PC-3 (cell line): ENCODE results near the gene LOXL4. TPM values are rescaled to one million over a fixed set of nuclear protein-coding genes. Genes with fewer than 3 reads are reported as not detected.
"Not testable (repeated sequence)": the region's sequence is repeated elsewhere in the genome, so short reads cannot be mapped to it uniquely, and the experiment has no call there.

ENCODE experiments used
- ATAC-seq: fragments of 200-7000 bp; cut with Tn5 transposase; 2 replicates; pipeline ENCODE4 v1.9.1; 2020; ENCODE audit warnings: mild to moderate bottlenecking, moderate library complexity
- BruUV-seq: library from RNA; stranded (reverse); fragments of 400-500 nt; replicated peaks from 2 replicates; lab custom pipeline; 2021; lab: Mats Ljungman, UMichigan
- CTCF ChIA-PET: fragments of 300-600 bp; sonication (Branson Sonifier 250); formaldehyde crosslinking; loops from one replicate; lab custom pipeline; 2022; ENCODE audit warnings: antibody characterized with exemption; lab: Charles Lee
- POLR2A ChIA-PET: fragments of 300-600 bp; sonication (Branson Sonifier 250); formaldehyde crosslinking; loops from one replicate; lab custom pipeline; 2022; ENCODE audit warnings: antibody characterized with exemption; ENCODE audit not compliant: unreplicated experiment; lab: Charles Lee
- DNase-seq: peaks from one replicate; pipeline ENCODE4 v3.0.0-alpha.2; 2015
- H2AFZ ChIP-seq: fragments of 300-600 bp; sonication (generic); 2 replicates; pipeline ENCODE4 v1.6.0; 2016; ENCODE audit warnings: antibody characterized with exemption, low read length
- H3F3A ChIP-seq: fragments of 300-600 bp; sonication (generic); one replicate; pipeline ENCODE4 v1.6.0; 2017; ENCODE audit warnings: antibody characterized with exemption, low read length, control low read depth, mild to moderate bottlenecking; ENCODE audit not compliant: unreplicated experiment
- H3K27ac ChIP-seq: fragments of 300-600 bp; sonication (generic); 2 replicates; pipeline ENCODE4 v1.5.1; 2016; ENCODE audit warnings: mild to moderate bottlenecking, low read length
- H3K27me3 ChIP-seq: fragments of 300-600 bp; sonication (generic); 2 replicates; pipeline ENCODE4 v1.6.1; 2016; ENCODE audit warnings: low read length, mixed read lengths
- H3K36me3 ChIP-seq: fragments of 300-600 bp; sonication (generic); 2 replicates; pipeline ENCODE4 v1.6.1; 2016; ENCODE audit warnings: low read depth, mixed run types, low read length, mixed read lengths
- H3K4me1 ChIP-seq: fragments of 300-600 bp; sonication (generic); 2 replicates; pipeline ENCODE4 v1.5.1; 2016; ENCODE audit warnings: low read length; ENCODE audit not compliant: insufficient read depth
- H3K4me2 ChIP-seq: fragments of 300-600 bp; sonication (generic); 2 replicates; pipeline ENCODE4 v1.6.0; 2016; ENCODE audit warnings: low read length
- H3K4me3 ChIP-seq: fragments of 300-600 bp; sonication (generic); 2 replicates; pipeline ENCODE4 v1.5.1; 2016; ENCODE audit warnings: mild to moderate bottlenecking, low read length, mixed read lengths
- H3K79me2 ChIP-seq: fragments of 300-600 bp; sonication (generic); 2 replicates; pipeline ENCODE4 v1.6.1; 2017; ENCODE audit warnings: low read length, mixed read lengths
- H3K9ac ChIP-seq: fragments of 300-600 bp; sonication (generic); 2 replicates; pipeline ENCODE4 v1.6.0; 2016; ENCODE audit warnings: mild to moderate bottlenecking, low read length
- H3K9me2 ChIP-seq: fragments of 300-600 bp; sonication (generic); replicated peaks from 2 replicates; pipeline ENCODE4 v1.6.1; 2016; ENCODE audit warnings: mixed run types, low read length, mixed read lengths
- H3K9me3 ChIP-seq: fragments of 300-600 bp; sonication (generic); 2 replicates; pipeline ENCODE4 v1.6.1; 2016; ENCODE audit warnings: low read length, mixed read lengths
- H4K20me1 ChIP-seq: fragments of 300-600 bp; sonication (generic); 2 replicates; pipeline ENCODE4 v1.6.1; 2016; ENCODE audit warnings: low read length, mixed read lengths
- EZH2 ChIP-seq: fragments of 300-600 bp; sonication (generic); IDR thresholded peaks from one replicate; pipeline ENCODE4 v1.6.1; 2017; ENCODE audit warnings: antibody characterized with exemption, mild to moderate bottlenecking, low read length; ENCODE audit not compliant: unreplicated experiment
- EZH2phosphoT487 ChIP-seq: fragments of 300-600 bp; sonication (generic); IDR thresholded peaks from 2 replicates; pipeline ENCODE4 v1.6.1; 2018; ENCODE audit warnings: mild to moderate bottlenecking, antibody characterized with exemption, low read length, borderline replicate concordance
- intact Hi-C: fragments of 100-400 bp; cut with micrococcal nuclease; formaldehyde crosslinking; loops from 2 replicates; pipeline ENCODE4 v1.9.0; 2023
- total RNA-seq: library from RNA; depleted of rRNA; stranded (reverse); fragments of >200 nt; gene quantifications from 2 replicates; pipeline ENCODE4 v1.2.3, GENCODE V29; 2014
- TF ChIP-seq, protein P1 (sequence below): fragments of 300-600 bp; sonication (generic); conservative IDR thresholded peaks from 2 replicates; pipeline ENCODE4 v1.5.1; 2017; ENCODE audit warnings: antibody characterized with exemption, low read depth, mild to moderate bottlenecking, low read length

Gene LOXL4
- total RNA-seq, 1 experiment from 2014 or later: 8.2 TPM

DNA sequence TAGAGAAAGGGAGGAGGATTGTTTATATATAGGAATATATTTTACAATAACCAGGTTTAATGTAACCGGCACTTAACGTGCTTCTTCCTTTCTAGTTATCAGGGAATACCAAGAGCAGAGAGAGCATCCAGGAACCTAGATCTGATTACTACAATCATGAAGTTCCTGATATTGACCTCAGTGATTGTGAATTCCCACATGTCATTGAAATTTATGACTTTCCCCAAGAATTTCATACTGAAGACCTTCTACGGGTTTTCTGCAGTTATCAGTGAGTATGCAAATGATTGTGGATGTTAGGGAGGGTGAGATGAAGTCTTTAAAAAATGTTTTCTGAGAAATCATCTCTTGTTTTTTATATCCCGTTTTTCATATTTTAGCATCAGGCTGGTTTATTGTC is 36.6 kb downstream of the LOXL4 start:
- no peak for TF ChIP-seq EZH2
- DNase-seq: no peak
- no peaks in the 10 kb centered on the region for H3K27me3 ChIP-seq
- H4K20me1 ChIP-seq: no peaks in the 10 kb centered on the region
- ChIA-PET CTCF (no interaction called here), POLR2A (no interaction called here)
- intact Hi-C loops: no loop called here
- no peak overlapping the region for H2AFZ ChIP-seq
- H3K4me3 ChIP-seq: no peak overlapping the region
- H3K36me3 ChIP-seq: no peaks in the 10 kb centered on the region
- no peak overlapping the region for H3K4me2 ChIP-seq
- no peaks in the 10 kb centered on the region for H3K9me2 ChIP-seq
- H3K4me1 ChIP-seq: no peaks in the 10 kb centered on the region
- H3K9me3 ChIP-seq: no peaks in the 10 kb centered on the region
- ATAC-seq: no peak
- no peak overlapping the region for H3K9ac ChIP-seq
- H3K79me2 ChIP-seq: no peaks in the 10 kb centered on the region
- no peaks in the 10 kb centered on the region for H3F3A ChIP-seq
- BruUV-seq: no TSS peak
- no peak overlapping the region for H3K27ac ChIP-seq

DNA sequence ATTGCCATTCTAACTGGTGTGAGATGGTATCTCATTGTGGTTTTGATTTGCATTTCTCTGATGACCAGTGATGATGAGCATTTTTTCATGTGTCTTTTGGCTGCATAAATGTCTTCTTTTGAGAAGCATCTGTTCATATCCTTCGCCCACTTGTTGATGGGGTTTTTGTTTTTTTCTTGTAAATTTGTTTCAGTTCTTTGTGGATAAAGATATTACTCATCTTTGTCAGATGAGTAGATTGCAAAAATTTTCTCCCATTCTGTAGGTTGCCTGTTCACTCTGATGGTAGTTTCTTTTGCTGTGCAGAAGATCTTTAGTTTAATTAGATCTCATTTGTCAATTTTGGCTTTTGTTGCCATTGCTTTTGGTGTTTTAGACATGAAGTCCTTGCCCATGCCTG is 39.7 kb downstream of the LOXL4 start:
- H4K20me1 ChIP-seq, CTCF ChIA-PET, intact Hi-C loops, H3K4me3 ChIP-seq, DNase-seq, H3K9me3 ChIP-seq, BruUV-seq, H2AFZ ChIP-seq, H3K9ac ChIP-seq, H3K4me1 ChIP-seq, H3K9me2 ChIP-seq, H3K79me2 ChIP-seq, H3F3A ChIP-seq, H3K36me3 ChIP-seq, POLR2A ChIA-PET, H3K4me2 ChIP-seq, H3K27ac ChIP-seq, ATAC-seq, H3K27me3 ChIP-seq: not testable (repeated sequence)

DNA sequence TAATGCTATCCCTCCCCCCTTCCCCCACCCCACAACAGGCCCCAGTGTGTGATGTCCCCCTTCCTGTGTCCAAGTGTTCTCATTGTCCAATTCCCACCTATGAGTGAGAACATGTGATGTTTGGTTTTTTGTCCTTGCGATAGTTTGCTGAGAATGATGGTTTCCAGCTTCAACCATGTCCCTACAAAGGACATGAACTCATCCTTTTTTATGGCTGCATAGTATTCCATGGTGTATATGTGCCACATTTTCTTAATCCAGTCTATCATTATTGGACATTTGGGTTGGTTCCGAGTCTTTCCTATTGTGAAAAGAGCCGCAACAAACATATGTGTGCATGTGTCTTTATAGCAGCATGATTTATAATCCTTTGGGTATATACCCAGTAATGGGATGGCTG is 40.3 kb downstream of the LOXL4 start:
- H3K27ac ChIP-seq, H3K4me2 ChIP-seq, CTCF ChIA-PET, H3K36me3 ChIP-seq, POLR2A ChIA-PET, ATAC-seq, DNase-seq, H3K27me3 ChIP-seq, H4K20me1 ChIP-seq, H3K9ac ChIP-seq, H3K4me3 ChIP-seq, H3K9me3 ChIP-seq, H3F3A ChIP-seq, intact Hi-C loops, H3K79me2 ChIP-seq, H3K9me2 ChIP-seq, H2AFZ ChIP-seq, BruUV-seq, H3K4me1 ChIP-seq: not testable (repeated sequence)

DNA sequence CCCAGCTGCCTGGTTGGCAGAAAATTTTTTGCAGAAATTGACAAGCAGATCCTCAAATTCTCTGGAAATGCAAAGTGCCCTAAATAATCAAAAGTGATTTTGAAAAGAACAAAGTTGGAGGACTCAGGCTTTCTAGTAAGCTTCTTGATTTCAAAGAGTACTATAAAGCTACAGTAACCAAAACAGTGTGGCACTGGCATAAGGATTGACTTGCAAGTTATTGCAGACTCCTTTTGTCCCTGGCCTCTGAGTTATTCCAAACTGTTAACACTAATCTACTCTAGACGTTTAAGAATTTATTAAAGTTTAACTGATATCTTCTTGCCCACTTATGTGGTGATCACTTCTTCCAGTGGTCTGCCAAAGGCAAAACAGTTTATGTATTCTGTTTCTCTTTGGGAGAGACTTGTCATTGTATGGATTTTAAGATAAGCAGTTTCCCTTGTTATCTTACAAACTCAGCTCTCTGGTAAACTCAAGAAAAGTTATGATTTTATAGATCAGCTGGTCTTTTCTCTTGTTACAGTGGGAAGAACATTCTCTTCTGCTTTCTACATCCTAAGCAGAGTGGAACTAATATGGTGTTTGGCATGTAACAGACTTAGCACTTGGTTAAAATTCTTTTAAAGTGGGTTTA is 41.4 kb downstream of the LOXL4 start:
- no TSS peak for BruUV-seq
- Histone ChIP-seq H3K79me2 (peaks cover 5% of the 10 kb centered on the region; the same call in 1 of the 2 replicates), H4K20me1 (no peaks in the 10 kb centered on the region), H3K9ac (no peak overlapping the region), H3K4me3 (no peak overlapping the region), H3K27me3 (no peaks in the 10 kb centered on the region), H3F3A (no peaks in the 10 kb centered on the region), H2AFZ (no peak overlapping the region), H3K9me2 (no peaks in the 10 kb centered on the region), H3K9me3 (no peaks in the 10 kb centered on the region), H3K4me2 (no peak overlapping the region), H3K4me1 (no peaks in the 10 kb centered on the region; the same call in 1 of the 2 replicates), H3K27ac (no peak overlapping the region), H3K36me3 (no peaks in the 10 kb centered on the region; the same call in 1 of the 2 replicates)
- POLR2A ChIA-PET: no interaction called here
- DNase-seq (no peak), ATAC-seq (no peak)
- TF ChIP-seq EZH2 (no peak), EZH2phosphoT487 (no peak)
- TF ChIP-seq, protein P1, sequence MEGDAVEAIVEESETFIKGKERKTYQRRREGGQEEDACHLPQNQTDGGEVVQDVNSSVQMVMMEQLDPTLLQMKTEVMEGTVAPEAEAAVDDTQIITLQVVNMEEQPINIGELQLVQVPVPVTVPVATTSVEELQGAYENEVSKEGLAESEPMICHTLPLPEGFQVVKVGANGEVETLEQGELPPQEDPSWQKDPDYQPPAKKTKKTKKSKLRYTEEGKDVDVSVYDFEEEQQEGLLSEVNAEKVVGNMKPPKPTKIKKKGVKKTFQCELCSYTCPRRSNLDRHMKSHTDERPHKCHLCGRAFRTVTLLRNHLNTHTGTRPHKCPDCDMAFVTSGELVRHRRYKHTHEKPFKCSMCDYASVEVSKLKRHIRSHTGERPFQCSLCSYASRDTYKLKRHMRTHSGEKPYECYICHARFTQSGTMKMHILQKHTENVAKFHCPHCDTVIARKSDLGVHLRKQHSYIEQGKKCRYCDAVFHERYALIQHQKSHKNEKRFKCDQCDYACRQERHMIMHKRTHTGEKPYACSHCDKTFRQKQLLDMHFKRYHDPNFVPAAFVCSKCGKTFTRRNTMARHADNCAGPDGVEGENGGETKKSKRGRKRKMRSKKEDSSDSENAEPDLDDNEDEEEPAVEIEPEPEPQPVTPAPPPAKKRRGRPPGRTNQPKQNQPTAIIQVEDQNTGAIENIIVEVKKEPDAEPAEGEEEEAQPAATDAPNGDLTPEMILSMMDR: no peak
- CTCF ChIA-PET: no interaction called here
- intact Hi-C loops: no loop called here
